Measurements from ENCODE around the gene FAM24B. TPM values are rescaled to one million over a fixed set of nuclear protein-coding genes. Genes with fewer than 3 reads are reported as not detected.

The FAM24B gene
- total RNA-seq, 4 donors from 2014 or later, result 2.8 to 10.0 (median 6.7) TPM

DNA sequence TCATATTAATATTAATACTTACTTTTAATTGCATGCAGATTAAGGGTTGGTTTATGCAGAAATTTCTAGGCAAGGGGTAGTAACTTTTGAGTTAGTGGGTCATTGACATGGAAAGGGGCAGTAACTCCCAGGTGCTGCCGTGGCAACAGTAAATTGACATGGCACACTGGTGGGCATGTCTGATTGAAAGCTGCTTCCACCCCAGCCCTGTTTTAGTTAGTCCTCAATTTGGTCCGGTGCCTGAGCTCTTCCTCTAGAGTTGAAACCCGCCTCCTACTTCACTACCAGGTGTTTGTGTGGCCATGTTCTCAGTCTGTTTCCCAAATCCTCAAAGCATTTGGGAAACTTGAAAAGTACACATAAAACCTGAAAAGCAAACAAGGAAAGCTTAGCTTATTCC lies 52.1 kb downstream of the FAM24B start:
- Histone ChIP-seq H3K36me3 (peaks cover 0 to 12% (median 0%) of the 10 kb centered on the region in 3 donors), H3K9me3 (no peaks in the 10 kb centered on the region), H3K4me3 (no peak overlapping the region), H3K4me1 (no peaks in the 10 kb centered on the region), H3K27me3 (no peaks in the 10 kb centered on the region), H3K27ac (no peak overlapping the region)
- TF ChIP-seq EP300 (IDR thresholded peaks at IDR 0.05), result no peak
- TF ChIP-seq POLR2A (IDR thresholded peaks at IDR 0.05), result no peak
- TF ChIP-seq, protein P1, sequence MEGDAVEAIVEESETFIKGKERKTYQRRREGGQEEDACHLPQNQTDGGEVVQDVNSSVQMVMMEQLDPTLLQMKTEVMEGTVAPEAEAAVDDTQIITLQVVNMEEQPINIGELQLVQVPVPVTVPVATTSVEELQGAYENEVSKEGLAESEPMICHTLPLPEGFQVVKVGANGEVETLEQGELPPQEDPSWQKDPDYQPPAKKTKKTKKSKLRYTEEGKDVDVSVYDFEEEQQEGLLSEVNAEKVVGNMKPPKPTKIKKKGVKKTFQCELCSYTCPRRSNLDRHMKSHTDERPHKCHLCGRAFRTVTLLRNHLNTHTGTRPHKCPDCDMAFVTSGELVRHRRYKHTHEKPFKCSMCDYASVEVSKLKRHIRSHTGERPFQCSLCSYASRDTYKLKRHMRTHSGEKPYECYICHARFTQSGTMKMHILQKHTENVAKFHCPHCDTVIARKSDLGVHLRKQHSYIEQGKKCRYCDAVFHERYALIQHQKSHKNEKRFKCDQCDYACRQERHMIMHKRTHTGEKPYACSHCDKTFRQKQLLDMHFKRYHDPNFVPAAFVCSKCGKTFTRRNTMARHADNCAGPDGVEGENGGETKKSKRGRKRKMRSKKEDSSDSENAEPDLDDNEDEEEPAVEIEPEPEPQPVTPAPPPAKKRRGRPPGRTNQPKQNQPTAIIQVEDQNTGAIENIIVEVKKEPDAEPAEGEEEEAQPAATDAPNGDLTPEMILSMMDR (IDR thresholded peaks at IDR 0.05), result no peak
- WGBS, 2 donors, result 81 to 84% methylated on average over 3 of the region's 3 CpGs
- DNase-seq (ENCODE audit: low spot score in 2 of 2), result no peak

DNA sequence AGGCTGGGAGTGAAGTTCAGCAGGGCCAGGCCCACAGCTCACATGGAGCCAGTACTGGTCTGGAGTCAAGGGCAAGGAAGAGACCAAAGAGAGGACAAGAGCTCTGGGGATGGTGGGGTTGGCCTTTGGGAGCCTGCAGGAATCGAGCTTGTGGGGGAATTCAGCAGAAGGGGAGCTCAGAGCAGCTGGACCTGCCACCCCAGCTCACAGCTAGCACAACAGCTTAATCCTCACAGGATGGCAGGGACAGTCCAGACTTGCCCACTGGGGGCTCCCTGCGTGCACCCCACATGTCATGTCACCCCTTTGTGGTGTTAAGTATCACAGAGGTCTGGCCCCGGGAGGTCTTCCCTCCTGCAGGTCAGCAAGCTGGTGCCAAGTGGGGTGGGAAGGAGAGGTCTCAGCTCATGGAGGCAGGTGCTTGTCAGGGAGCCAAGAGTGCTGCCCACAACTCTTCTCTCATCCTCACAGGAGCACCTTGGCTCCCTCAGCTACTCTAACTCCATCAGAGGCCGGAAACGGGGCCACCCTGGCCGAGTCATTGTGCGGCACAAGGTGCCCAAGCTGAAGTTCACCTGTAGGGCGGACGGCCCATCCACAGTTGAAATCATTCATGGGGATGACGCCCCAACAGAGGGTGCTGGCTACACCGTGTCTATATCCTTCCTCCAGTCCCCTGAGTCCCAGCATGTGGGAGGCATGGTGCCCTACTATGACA lies 56.2 kb downstream of the FAM24B start:
- no peak for DNase-seq (ENCODE audit: low spot score in 2 of 2)
- Histone ChIP-seq H3K36me3 (no peaks in the 10 kb centered on the region), H3K4me1 (no peaks in the 10 kb centered on the region), H3K4me3 (no peak overlapping the region), H3K9me3 (no peaks in the 10 kb centered on the region), H3K27me3 (peaks cover 0 to 4% of the 10 kb centered on the region in 2 donors), H3K27ac (no peak overlapping the region)
- no peak for TF ChIP-seq POLR2A (IDR thresholded peaks at IDR 0.05)
- TF ChIP-seq EP300 (IDR thresholded peaks at IDR 0.05), result no peak
- TF ChIP-seq, protein P1 (IDR thresholded peaks at IDR 0.05), result no peak
- 79 to 85% methylated on average over 7 to 10 of the region's 11 CpGs for WGBS, 2 donors

- H3K36me3 ChIP-seq, result no peaks in the 10 kb centered on the region
- TF ChIP-seq EP300 (IDR thresholded peaks at IDR 0.05) (no peak), POLR2A (IDR thresholded peaks at IDR 0.05) (no peak)
- TF ChIP-seq, protein P1 (IDR thresholded peaks at IDR 0.05), result no peak
- H3K9me3 ChIP-seq, result no peaks in the 10 kb centered on the region
- DNase-seq (ENCODE audit: low spot score in 2 of 2), result no peak
- 68 to 71% methylated on average over 3 of the region's 3 CpGs for WGBS, 2 donors
- no peak overlapping the region for H3K4me3 ChIP-seq
- H3K27ac ChIP-seq, result no peak overlapping the region
- peaks cover 0 to 8% of the 10 kb centered on the region in 2 donors for H3K27me3 ChIP-seq
- H3K4me1 ChIP-seq, result no peaks in the 10 kb centered on the region
Measured at GRCh38 chr10:122821808-122822207, 57.6 kb downstream of the FAM24B start.

GRCh38 chr10:122815458-122815857 lies 63.9 kb downstream of the FAM24B start:
- DNase-seq (ENCODE audit: low spot score in 2 of 2), result no peak
- TF ChIP-seq, protein P1 (IDR thresholded peaks at IDR 0.05), result no peak
- TF ChIP-seq EP300 (IDR thresholded peaks at IDR 0.05) (no peak), POLR2A (IDR thresholded peaks at IDR 0.05) (no peak)
- no peak overlapping the region for H3K27ac ChIP-seq
- no peak overlapping the region for H3K4me3 ChIP-seq
- peaks cover 0 to 8% of the 10 kb centered on the region in 2 donors for H3K27me3 ChIP-seq
- no peaks in the 10 kb centered on the region for H3K9me3 ChIP-seq
- WGBS, 2 donors, result 75 to 76% methylated on average over 5 of the region's 5 CpGs
- no peaks in the 10 kb centered on the region for H3K4me1 ChIP-seq
- no peaks in the 10 kb centered on the region for H3K36me3 ChIP-seq

DNA sequence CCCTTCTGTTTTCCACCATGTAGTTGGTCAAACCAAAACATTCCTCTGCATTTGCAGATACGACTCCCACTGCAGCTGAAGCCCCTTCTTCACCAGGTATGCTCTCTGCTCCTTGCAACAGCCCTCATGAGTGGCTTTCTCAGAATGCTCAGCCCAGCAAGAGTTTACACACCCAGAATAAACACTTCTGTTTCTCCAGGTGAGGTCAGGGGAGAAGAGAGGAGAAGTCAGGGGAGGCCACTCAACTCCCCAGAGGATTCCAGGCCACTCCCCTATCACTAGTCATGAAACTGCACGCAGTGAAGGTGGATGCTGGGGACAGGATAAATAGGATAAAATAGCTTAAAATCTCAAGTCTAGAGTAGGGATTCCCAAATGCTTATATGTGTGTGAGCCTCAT lies 64.9 kb downstream of the FAM24B start:
- no peaks in the 10 kb centered on the region for H3K36me3 ChIP-seq
- peaks cover 0 to 4% of the 10 kb centered on the region in 2 donors for H3K27me3 ChIP-seq
- H3K27ac ChIP-seq, result no peak overlapping the region
- DNase-seq (ENCODE audit: low spot score in 2 of 2), result no peak
- WGBS, 2 donors, result 64 to 75% methylated on average over 2 of the region's 2 CpGs
- no peaks in the 10 kb centered on the region for H3K4me1 ChIP-seq
- TF ChIP-seq POLR2A (IDR thresholded peaks at IDR 0.05) (no peak), EP300 (IDR thresholded peaks at IDR 0.05) (no peak)
- TF ChIP-seq, protein P1 (IDR thresholded peaks at IDR 0.05), result no peak
- no peak overlapping the region for H3K4me3 ChIP-seq
- no peaks in the 10 kb centered on the region for H3K9me3 ChIP-seq

All from tibial nerve (tissue), 4 donors.